Stimulated activated CD8-positive, alpha-beta memory T cell treated with anti-CD3 and anti-CD28 coated beads, Interleukin-2, amount 100 ng/mL, for 1 hour (primary cell): ENCODE data around the gene FAHD2A.
A peak's percentile ranks its signal among the peaks of the same experiment; 100 is the strongest.
"Not testable (repeated sequence)": the region's sequence is repeated elsewhere in the genome, so short reads cannot be mapped to it uniquely, and the experiment has no call there.

ENCODE experiments used
- DNase-seq, 2 donors: peaks; one replicate each; pipeline ENCODE4 v3.0.0-alpha.2; 2020; ENCODE audit warnings: low read depth in 2 of 2

The FAHD2A gene

GRCh38 chr2:95390881-95391321 is 11.6 kb upstream of the FAHD2A start:
- DNase-seq = no peak

- DNase-seq = no peak
Observed at GRCh38 chr2:95391641-95392310, 10.7 kb upstream of the FAHD2A start.

GRCh38 chr2:95392320-95392719 is 10.2 kb upstream of the FAHD2A start:
- no peak for DNase-seq

GRCh38 chr2:95392730-95393455 is 9.6 kb upstream of the FAHD2A start:
- DNase-seq = no peak

- no peak for DNase-seq
Observed at GRCh38 chr2:95393901-95394300, 8.6 kb upstream of the FAHD2A start.

GRCh38 chr2:95399061-95399460 is 3.4 kb upstream of the FAHD2A start:
- no peak for DNase-seq

GRCh38 chr2:95401480-95401879 is 1.0 kb upstream of the FAHD2A start:
- DNase-seq = no peak

GRCh38 chr2:95402004-95402369 is 521 bp upstream of the FAHD2A start:
- DNase-seq = not testable (repeated sequence)

GRCh38 chr2:95403204-95403721 is 755 bp downstream of the FAHD2A start:
- not testable (repeated sequence) for DNase-seq

GRCh38 chr2:95403824-95404223 is 1.3 kb downstream of the FAHD2A start:
- DNase-seq = not testable (repeated sequence)

- not testable (repeated sequence) for DNase-seq
Observed at GRCh38 chr2:95404676-95405075, 2.2 kb downstream of the FAHD2A start.

GRCh38 chr2:95411239-95411638 is 8.7 kb downstream of the FAHD2A start:
- DNase-seq = not testable (repeated sequence)

GRCh38 chr2:95414015-95414594 is 11.6 kb downstream of the FAHD2A start:
- peak in 1 of 2 donors; percentile 42 for DNase-seq

GRCh38 chr2:95415138-95415537 is 12.6 kb downstream of the FAHD2A start:
- DNase-seq = not testable (repeated sequence)

- DNase-seq = not testable (repeated sequence)
Observed at GRCh38 chr2:95415561-95415960, 13.1 kb downstream of the FAHD2A start.

GRCh38 chr2:95427196-95427867 is 24.8 kb downstream of the FAHD2A start:
- DNase-seq = not testable (repeated sequence)

GRCh38 chr2:95429748-95430467 is 27.4 kb downstream of the FAHD2A start:
- DNase-seq = not testable (repeated sequence)

- not testable (repeated sequence) for DNase-seq
Observed at GRCh38 chr2:95433373-95433772, 30.9 kb downstream of the FAHD2A start.

GRCh38 chr2:95433973-95434372 is 31.5 kb downstream of the FAHD2A start:
- DNase-seq = not testable (repeated sequence)

GRCh38 chr2:95434507-95435076 is 32.1 kb downstream of the FAHD2A start:
- not testable (repeated sequence) for DNase-seq
